ENCODE measurements around the gene PTPRQ. TPM values are rescaled to one million over a fixed set of nuclear protein-coding genes. Genes with fewer than 3 reads are reported as not detected.

PTPRQ gene
- total and polyA plus RNA-seq, 2 of the 8 experiments (the other 6 are each of a cell fraction or from before 2014, with no cell fraction given), result not detected

GRCh38 chr12:80709811-80710726 lies 266.0 kb downstream of the PTPRQ start:
- POLR2A ChIA-PET (ENCODE audit: partially characterized antibody), result interaction anchor here (1.4 kb wide), 1 partner anchor 26 kb away, joined by 4 read pairs; no protein-coding TSS in a partner anchor
- peak overlapping the region; percentile 19 to 54 (median 32); a peak in 7 of 8 replicates for H3K4me3 ChIP-seq (ENCODE audit: extremely low read depth in 1 of 4, insufficient read depth in 2 of 4, low read depth in 3 of 4, low read length in 4 of 4)
- peak; percentile 42 for TF ChIP-seq KDM4A (IDR thresholded peaks at IDR 0.05; ENCODE audit: low read depth, low read length, severe bottlenecking)
- TF ChIP-seq EZH2 (IDR thresholded peaks at IDR 0.05; ENCODE audit: low read depth, low read length, severe bottlenecking), result peak; percentile 55
- peak; percentile 74 for TF ChIP-seq RNF2 (IDR thresholded peaks at IDR 0.05; ENCODE audit: borderline replicate concordance, low read depth, low read length, missing control alignments, poor library complexity, severe bottlenecking)
- no peak for TF ChIP-seq TBP (IDR thresholded peaks at IDR 0.05; ENCODE audit: low read depth, low read length)

More at GRCh38 chr12:80709811-80710726, 266.0 kb downstream of the PTPRQ start:
- Histone ChIP-seq H4K91ac (replicated peaks; ENCODE audit: insufficient read length, low read length) (no peak overlapping the region), H3K14ac (ENCODE audit: insufficient read length) (no peak overlapping the region), H3K56ac (replicated peaks; ENCODE audit: insufficient read length, low read depth, low read length) (no peak overlapping the region), H3K9me3 (ENCODE audit: insufficient read depth in 2 of 2, low read depth in 1 of 2, low read length in 1 of 2) (no peaks in the 10 kb centered on the region), H3K79me2 (ENCODE audit: control insufficient read depth in 1 of 2, insufficient read depth in 2 of 2, low read length in 2 of 2) (no peaks in the 10 kb centered on the region), H2AFZ (ENCODE audit: low read length) (peak overlapping the region; percentile 87), H3K9ac (replicated peaks in 1 of 4; ENCODE audit: extremely low read depth in 1 of 4, low read depth in 3 of 4, low read length in 3 of 4) (no peak overlapping the region), H2BK20ac (ENCODE audit: low read length) (peak overlapping the region; percentile 34; the same call in 1 of the 2 replicates), H2AK5ac (ENCODE audit: low read depth, low read length) (no peak overlapping the region), H2BK12ac (ENCODE audit: low read depth, low read length) (peak overlapping the region; percentile 18; the same call in 1 of the 2 replicates), H3K18ac (ENCODE audit: extremely low read depth, low read length) (peak overlapping the region; percentile 81; the same call in 1 of the 2 replicates), H3K4me1 (replicated peaks in 1 of 4; ENCODE audit: control insufficient read depth in 3 of 4, insufficient read depth in 4 of 4, low read length in 3 of 4) (peaks cover 11 to 27% (median 19%) of the 10 kb centered on the region in 4 experiments), H4K5ac (ENCODE audit: insufficient read length, low read depth, low read length) (no peak overlapping the region), H2BK15ac (ENCODE audit: low read length) (no peak overlapping the region), H3K4me2 (ENCODE audit: insufficient read depth in 1 of 2, low read depth in 2 of 2, low read length in 2 of 2) (peak overlapping the region; percentile 70 to 94), H3K79me1 (ENCODE audit: low read depth, low read length) (no peaks in the 10 kb centered on the region), H3K27me3 (replicated peaks in 1 of 4; ENCODE audit: control insufficient read depth in 3 of 4, extremely low read depth in 1 of 4, insufficient read depth in 3 of 4, low read length in 3 of 4) (peaks cover 32 to 61% (median 55%) of the 10 kb centered on the region in 4 experiments), H3K27ac (ENCODE audit: low read depth, low read length) (no peak overlapping the region), H2BK120ac (replicated peaks; ENCODE audit: low read depth, low read length) (no peak overlapping the region), H3K36me3 (ENCODE audit: control insufficient read depth in 2 of 4, insufficient read depth in 4 of 4, low read length in 3 of 4) (no peaks in the 10 kb centered on the region), H2BK5ac (ENCODE audit: low read depth, low read length) (no peak overlapping the region), H3K23me2 (ENCODE audit: low read depth, low read length) (peaks cover 14% of the 10 kb centered on the region), H4K8ac (ENCODE audit: extremely low read depth, insufficient read depth, low read length) (no peak overlapping the region), H4K20me1 (replicated peaks in 1 of 2; ENCODE audit: control insufficient read depth in 1 of 2, insufficient read depth in 2 of 2, low read length in 2 of 2) (peaks cover 0 to 2% of the 10 kb centered on the region in 2 experiments), H3K4ac (replicated peaks; ENCODE audit: insufficient read length, low read depth, low read length) (no peak overlapping the region), H3K23ac (ENCODE audit: insufficient read length) (no peak overlapping the region)
- CTCF ChIA-PET (ENCODE audit: partially characterized antibody), result interaction anchor here (0.6 to 2.6 kb wide), 41 partner anchors 9 to 741 kb away, joined by 3 to 10 read pairs (median 4); no protein-coding TSS in a partner anchor
- DNase-seq (ENCODE audit: low read depth in 1 of 2, low spot score in 2 of 2) (peak in 1 of 2 experiments; percentile 65), FAIRE-seq (peak; percentile 83)
- WGBS, 2 experiments (ENCODE audit: extremely low coverage in 1 of 2, insufficient coverage in 1 of 2, insufficient read length in 1 of 2, insufficient replicate concordance in 2 of 2, low coverage in 1 of 2, low lambda C conversion rate in 2 of 2, missing lambda C conversion rate in 1 of 2), result 15% methylated on average over 20 of the region's 20 CpGs; no CpG with 5 or more reads in 1 of the 2 experiments

Measured in H1 (cell line).